HG03196 (cell line): ENCODE data around the gene IGSF9B.

ENCODE experiments used
- ATAC-seq: cut with Tn5 transposase; IDR thresholded peaks from one replicate; pipeline ENCODE4 v1.9.1; 2021; ENCODE audit not compliant: unreplicated experiment

The IGSF9B gene

DNA sequence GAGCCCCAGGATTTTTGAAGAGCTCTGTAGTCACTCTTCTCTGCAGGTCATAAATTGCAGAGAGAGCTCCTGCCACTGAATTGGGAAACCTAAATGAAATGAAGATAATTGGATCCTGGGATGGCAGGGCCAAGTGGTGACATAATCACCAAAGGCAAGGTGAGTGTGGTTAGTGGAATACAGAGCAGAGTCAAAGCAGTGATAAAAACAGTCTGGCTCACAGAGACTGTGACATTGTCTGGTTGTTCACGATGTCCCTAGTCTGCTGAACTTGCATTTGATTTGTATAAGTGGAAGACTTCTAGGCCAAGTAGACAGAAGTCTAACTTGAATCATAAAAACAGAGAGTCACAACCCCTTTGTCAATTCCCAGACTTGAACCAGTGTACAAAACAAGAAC is 84.6 kb downstream of the IGSF9B start:
- ATAC-seq, result no peak

DNA sequence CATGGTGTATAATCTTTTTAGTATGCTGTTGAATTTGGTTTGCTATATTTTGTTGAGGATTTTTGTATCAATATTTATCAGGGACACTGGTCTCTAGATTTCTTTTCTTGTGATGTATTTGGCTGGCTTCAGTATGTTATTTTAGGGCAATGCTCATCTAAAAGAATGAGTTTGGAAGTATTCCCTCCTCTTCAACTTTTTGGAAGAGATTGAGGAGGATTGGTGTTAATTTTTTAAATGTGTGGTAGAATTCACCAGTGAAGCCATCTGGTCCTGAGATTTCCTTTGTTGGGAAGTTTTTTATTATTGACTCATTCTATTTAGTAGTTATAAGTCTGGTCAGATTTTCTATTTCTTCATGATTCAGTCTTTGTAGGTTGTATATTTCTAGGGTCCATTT is 89.3 kb downstream of the IGSF9B start:
- no peak for ATAC-seq

GRCh38 chr11:133865466-133865865 is 91.3 kb downstream of the IGSF9B start:
- no peak for ATAC-seq

DNA sequence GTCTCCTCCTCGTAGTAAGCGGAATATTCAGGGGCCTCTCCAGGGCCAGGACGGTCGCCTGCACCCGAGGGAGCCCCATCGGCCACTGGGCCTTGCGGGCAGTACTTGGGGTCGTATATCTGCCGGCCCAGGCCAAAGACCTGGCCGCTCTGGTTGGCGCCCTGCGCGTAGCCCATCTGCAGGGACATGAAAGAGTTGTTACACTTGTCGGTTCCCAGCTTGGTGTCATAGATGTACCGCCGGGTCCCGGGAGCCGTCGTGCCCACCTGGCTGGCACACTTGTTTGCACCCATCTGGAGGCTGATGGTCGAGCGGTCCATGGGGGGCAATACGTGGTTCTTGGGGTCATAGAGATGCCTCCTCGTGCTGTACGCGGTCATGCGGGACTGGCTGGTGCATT is 92.0 kb downstream of the IGSF9B start:
- ATAC-seq, result no peak

GRCh38 chr11:133860151-133860550 is 96.6 kb downstream of the IGSF9B start:
- ATAC-seq, result no peak
